ENCODE measurements around the gene NXPE4. TPM values are rescaled to one million over a fixed set of nuclear protein-coding genes. Genes with fewer than 3 reads are reported as not detected.

NXPE4 gene
- total RNA-seq, 2 donors from 2014 or later, result not detected

DNA sequence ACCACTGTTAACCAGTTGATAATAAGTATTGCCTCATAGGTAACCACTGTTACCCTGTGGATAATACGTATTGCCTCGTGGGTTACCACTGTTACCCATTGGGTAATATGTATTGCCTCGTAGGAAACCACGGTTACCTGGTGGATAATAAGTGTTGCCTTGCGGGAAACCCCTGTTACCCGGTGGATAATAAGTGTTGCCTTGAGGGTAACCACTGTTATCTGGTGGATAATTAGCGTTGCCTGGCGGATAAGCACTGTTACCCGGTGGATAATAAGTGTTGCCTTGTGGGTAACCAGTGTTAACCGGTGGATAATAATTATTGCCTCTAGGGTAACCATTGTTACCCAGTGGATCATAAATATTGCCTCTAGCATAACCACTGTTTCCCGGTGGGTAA is 27.3 kb upstream of the NXPE4 start:
- no peak for TF ChIP-seq POLR2A (IDR thresholded peaks at IDR 0.05)
- no peak for TF ChIP-seq CTCF (IDR thresholded peaks at IDR 0.05)
- intact Hi-C loops (cut with DNase I), result no loop called here
- Histone ChIP-seq H3K4me1 (no peaks in the 10 kb centered on the region), H3K9me3 (no peaks in the 10 kb centered on the region), H3K4me3 (no peak overlapping the region), H3K36me3 (replicated peaks in 1 of 2; ENCODE audit: insufficient read depth in 1 of 2, low read depth in 2 of 2) (no peaks in the 10 kb centered on the region), H3K27ac (no peak overlapping the region), H3K27me3 (no peaks in the 10 kb centered on the region)
- ATAC-seq (no peak), DNase-seq (no peak)
- 92 to 98% methylated on average over 9 to 11 of the region's 11 CpGs for WGBS, 2 donors

GRCh38 chr11:114621950-114622809 is 26.6 kb upstream of the NXPE4 start:
- WGBS, 2 donors, result 65 to 67% methylated on average over 16 of the region's 16 CpGs
- Histone ChIP-seq H3K27ac (no peak overlapping the region), H3K4me1 (no peaks in the 10 kb centered on the region), H3K9me3 (no peaks in the 10 kb centered on the region), H3K27me3 (no peaks in the 10 kb centered on the region), H3K4me3 (no peak overlapping the region), H3K36me3 (replicated peaks in 1 of 2; ENCODE audit: insufficient read depth in 1 of 2, low read depth in 2 of 2) (no peaks in the 10 kb centered on the region)
- TF ChIP-seq POLR2A (IDR thresholded peaks at IDR 0.05), result no peak
- TF ChIP-seq CTCF (IDR thresholded peaks at IDR 0.05), result no peak
- intact Hi-C loops (cut with DNase I), result no loop called here
- ATAC-seq (no peak), DNase-seq (no peak)

GRCh38 chr11:114621072-114621471 is 25.5 kb upstream of the NXPE4 start:
- intact Hi-C loops (cut with DNase I), result no loop called here
- Histone ChIP-seq H3K27me3 (no peaks in the 10 kb centered on the region), H3K4me1 (no peaks in the 10 kb centered on the region), H3K27ac (no peak overlapping the region), H3K9me3 (no peaks in the 10 kb centered on the region), H3K36me3 (replicated peaks in 1 of 2; ENCODE audit: insufficient read depth in 1 of 2, low read depth in 2 of 2) (no peaks in the 10 kb centered on the region), H3K4me3 (no peak overlapping the region)
- ATAC-seq, result no peak
- TF ChIP-seq POLR2A (IDR thresholded peaks at IDR 0.05), result no peak
- TF ChIP-seq CTCF (IDR thresholded peaks at IDR 0.05), result no peak
- WGBS, 2 donors, result 71 to 75% methylated on average over 8 of the region's 8 CpGs
- no peak for DNase-seq

- DNase-seq (no peak), ATAC-seq (no peak)
- H3K27me3 ChIP-seq, result no peaks in the 10 kb centered on the region
- no peak overlapping the region for H3K4me3 ChIP-seq
- intact Hi-C loops (cut with DNase I), result no loop called here
- no peaks in the 10 kb centered on the region for H3K36me3 ChIP-seq (replicated peaks in 1 of 2; ENCODE audit: insufficient read depth in 1 of 2, low read depth in 2 of 2)
- H3K27ac ChIP-seq, result no peak overlapping the region
- 44 to 67% methylated on average over 10 of the region's 10 CpGs for WGBS, 2 donors
- H3K4me1 ChIP-seq, result no peaks in the 10 kb centered on the region
- H3K9me3 ChIP-seq, result no peaks in the 10 kb centered on the region
- TF ChIP-seq POLR2A (IDR thresholded peaks at IDR 0.05), result no peak
- TF ChIP-seq CTCF (IDR thresholded peaks at IDR 0.05), result no peak
Measured at GRCh38 chr11:114619659-114620173, 24.1 kb upstream of the NXPE4 start.

DNA sequence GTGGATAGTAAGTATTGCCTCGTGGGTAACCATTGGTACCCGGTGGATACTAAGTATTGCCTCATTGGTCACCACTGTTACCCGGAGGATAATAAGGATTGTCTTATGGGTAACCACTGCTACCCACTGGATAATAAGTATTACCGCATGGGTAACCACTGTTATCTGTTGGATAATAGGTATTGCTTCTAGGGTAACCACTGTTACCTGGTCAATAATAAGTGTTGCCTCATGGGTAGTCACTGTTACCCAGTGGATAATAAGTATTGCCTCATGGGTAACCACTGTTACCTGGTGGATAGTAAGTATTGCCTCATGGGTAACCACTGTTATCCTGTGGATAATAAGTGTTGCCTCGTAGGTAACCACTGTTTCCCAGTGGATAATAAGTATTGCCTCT is 22.6 kb upstream of the NXPE4 start:
- intact Hi-C loops (cut with DNase I), result no loop called here
- no peaks in the 10 kb centered on the region for H3K36me3 ChIP-seq (replicated peaks in 1 of 2; ENCODE audit: insufficient read depth in 1 of 2, low read depth in 2 of 2)
- H3K4me1 ChIP-seq, result no peaks in the 10 kb centered on the region
- DNase-seq, result no peak
- no peaks in the 10 kb centered on the region for H3K27me3 ChIP-seq
- 80 to 89% methylated on average over 5 of the region's 5 CpGs for WGBS, 2 donors
- H3K27ac ChIP-seq, result no peak overlapping the region
- TF ChIP-seq POLR2A (IDR thresholded peaks at IDR 0.05) (no peak), CTCF (IDR thresholded peaks at IDR 0.05) (no peak)
- no peak for ATAC-seq
- H3K4me3 ChIP-seq, result no peak overlapping the region
- H3K9me3 ChIP-seq, result no peaks in the 10 kb centered on the region

Data from body of pancreas (tissue), 4 donors.